OCI-LY7 (cell line): ENCODE data around the gene LDLRAD2. TPM values are rescaled to one million over a fixed set of nuclear protein-coding genes. Genes with fewer than 3 reads are reported as not detected.
A peak's percentile ranks its signal among the peaks of the same experiment; 100 is the strongest.

Experiments used
- BruUV-seq: library from RNA; stranded (reverse); fragments of 400-500 nt; replicated peaks from 2 replicates; lab custom pipeline; 2021; lab: Mats Ljungman, UMichigan
- CTCF ChIA-PET: fragments of 300-600 bp; sonication (Branson Sonifier 250); formaldehyde crosslinking; loops from one replicate; lab custom pipeline; 2022; ENCODE audit warnings: antibody characterized with exemption; ENCODE audit not compliant: unreplicated experiment; lab: Charles Lee
- POLR2A ChIA-PET: fragments of 300-600 bp; sonication (Branson Sonifier 250); formaldehyde crosslinking; loops from one replicate; lab custom pipeline; 2022; ENCODE audit warnings: antibody characterized with exemption; lab: Charles Lee
- DNase-seq: peaks from one replicate; pipeline ENCODE4 v3.0.0-alpha.2; 2015; ENCODE audit warnings: low spot score
- H2AFZ ChIP-seq: fragments of 200-600 bp; sonication (generic), shearing (Covaris generic); 2 replicates; pipeline ENCODE4 v1.6.1; 2014; ENCODE audit warnings: mild to moderate bottlenecking, antibody characterized with exemption, low read length, moderate library complexity
- H3K27ac ChIP-seq: fragments of 200-600 bp; sonication (generic); 2 replicates; pipeline ENCODE4 v1.5.1; 2014; ENCODE audit warnings: mixed run types, low read depth, mild to moderate bottlenecking, moderate library complexity, low read length, inconsistent platforms; ENCODE audit not compliant: poor library complexity, severe bottlenecking
- H3K36me3 ChIP-seq: fragments of 200-600 bp; sonication (generic); 2 replicates; pipeline ENCODE4 v1.6.1; 2014; ENCODE audit warnings: mild to moderate bottlenecking, antibody characterized with exemption, low read length, moderate library complexity, mixed read lengths; ENCODE audit not compliant: insufficient read depth
- H3K4me1 ChIP-seq: fragments of 200-600 bp; sonication (generic); 2 replicates; pipeline ENCODE4 v1.5.1; 2014; ENCODE audit warnings: mild to moderate bottlenecking, low read length; ENCODE audit not compliant: insufficient read depth, poor library complexity, severe bottlenecking
- H3K4me2 ChIP-seq: fragments of 200-600 bp; sonication (generic); 2 replicates; pipeline ENCODE4 v1.6.1; 2014; ENCODE audit warnings: mild to moderate bottlenecking, low read length
- H3K4me3 ChIP-seq: fragments of 200-600 bp; sonication (generic); 2 replicates; pipeline ENCODE4 v1.5.1; 2014; ENCODE audit warnings: mild to moderate bottlenecking, low read depth, low read length; ENCODE audit not compliant: poor library complexity, severe bottlenecking
- H3K79me2 ChIP-seq: fragments of 200-600 bp; sonication (generic); 2 replicates; pipeline ENCODE4 v1.6.1; 2016; ENCODE audit warnings: low read depth, mild to moderate bottlenecking, low read length, moderate library complexity, mixed read lengths; ENCODE audit not compliant: insufficient read depth
- H3K9me2 ChIP-seq: fragments of 200-600 bp; sonication (generic); 2 replicates; pipeline ENCODE4 v1.6.1; 2016; ENCODE audit warnings: mild to moderate bottlenecking, low read length, mixed read lengths; ENCODE audit not compliant: insufficient read depth
- H3K9me3 ChIP-seq: fragments of 200-600 bp; sonication (generic); 2 replicates; pipeline ENCODE4 v1.6.1; 2014; ENCODE audit warnings: mild to moderate bottlenecking, mixed run types, low read length, mixed read lengths
- H4K20me1 ChIP-seq: fragments of 200-600 bp; sonication (generic); 2 replicates; pipeline ENCODE4 v1.6.1; 2014; ENCODE audit warnings: mild to moderate bottlenecking, antibody characterized with exemption, low read length, moderate library complexity, mixed read lengths; ENCODE audit not compliant: insufficient read depth
- CTCF ChIP-seq: fragments of 200-600 bp; sonication (generic); conservative IDR thresholded peaks from 2 replicates; pipeline ENCODE4 v1.5.1; 2014; ENCODE audit warnings: mild to moderate bottlenecking, antibody characterized with exemption, low read length, moderate library complexity, mixed read lengths
- EZH2phosphoT487 ChIP-seq: fragments of 200-600 bp; sonication (generic); IDR thresholded peaks from 2 replicates; pipeline ENCODE4 v1.6.1; 2018; ENCODE audit warnings: low read depth, borderline replicate concordance, mild to moderate bottlenecking, mixed run types, antibody characterized with exemption, low read length, moderate library complexity, mixed read lengths
- intact Hi-C: fragments of 100-400 bp; cut with micrococcal nuclease; formaldehyde crosslinking; loops from one replicate; pipeline ENCODE4 v1.10.0; 2022; ENCODE audit not compliant: unreplicated experiment
- total RNA-seq, 2 experiments: library from RNA; depleted of rRNA in 1 of 2; stranded (reverse); fragments of >200 nt in 1 of 2; shearing (Covaris generic) in 1 of 2; gene quantifications; 2 replicates each; pipeline ENCODE4 v1.2.3, GENCODE V29; 2014 to 2022

Gene LDLRAD2
- total RNA-seq, 2 experiments from 2014 or later = not detected

GRCh38 chr1:21773585-21773984 is 38.5 kb upstream of the LDLRAD2 start:
- peak overlapping the region; percentile 28 for H3K27ac ChIP-seq
- CTCF ChIA-PET = no interaction called here
- peaks cover 100% of the 10 kb centered on the region for H3K79me2 ChIP-seq
- peaks cover 5% of the 10 kb centered on the region for H4K20me1 ChIP-seq
- no peak for TF ChIP-seq CTCF
- no peak for TF ChIP-seq EZH2phosphoT487
- peaks cover 54% of the 10 kb centered on the region for H3K36me3 ChIP-seq
- H3K4me2 ChIP-seq = peak overlapping the region; percentile 38
- no peaks in the 10 kb centered on the region for H3K9me3 ChIP-seq
- H3K4me3 ChIP-seq = no peak overlapping the region
- POLR2A ChIA-PET = interaction anchor here (0.8 kb wide), 1 partner anchor 374 kb away, joined by 3 read pairs; no protein-coding TSS in a partner anchor
- peaks cover 21% of the 10 kb centered on the region for H3K4me1 ChIP-seq
- H3K9me2 ChIP-seq = no peaks in the 10 kb centered on the region
- BruUV-seq = no TSS peak
- intact Hi-C loops = no loop called here
- H2AFZ ChIP-seq = no peak overlapping the region
- peak; percentile 37 for DNase-seq

- DNase-seq = no peak
- CTCF ChIA-PET = interaction anchor here (0.6 kb wide), 1 partner anchor 108 kb away, joined by 3 read pairs; no protein-coding TSS in a partner anchor
- Histone ChIP-seq H3K9me2 (no peaks in the 10 kb centered on the region), H3K79me2 (peaks cover 100% of the 10 kb centered on the region), H3K4me1 (peaks cover 28% of the 10 kb centered on the region), H3K4me2 (no peak overlapping the region), H3K27ac (no peak overlapping the region), H4K20me1 (peaks cover 11% of the 10 kb centered on the region), H3K9me3 (no peaks in the 10 kb centered on the region), H3K4me3 (no peak overlapping the region), H3K36me3 (peaks cover 50% of the 10 kb centered on the region), H2AFZ (no peak overlapping the region)
- no TSS peak for BruUV-seq
- POLR2A ChIA-PET = no interaction called here
- intact Hi-C loops = no loop called here
- no peak for TF ChIP-seq CTCF
- no peak for TF ChIP-seq EZH2phosphoT487
These were observed 37.1 kb upstream of the LDLRAD2 start for GRCh38 chr1:21774835-21775549.

GRCh38 chr1:21775550-21775914 is 36.5 kb upstream of the LDLRAD2 start:
- Histone ChIP-seq H3K27ac (no peak overlapping the region), H3K36me3 (peaks cover 51% of the 10 kb centered on the region), H3K4me1 (peaks cover 33% of the 10 kb centered on the region), H3K4me3 (no peak overlapping the region), H3K9me3 (no peaks in the 10 kb centered on the region), H4K20me1 (peaks cover 16% of the 10 kb centered on the region), H2AFZ (no peak overlapping the region), H3K79me2 (peaks cover 100% of the 10 kb centered on the region), H3K9me2 (no peaks in the 10 kb centered on the region), H3K4me2 (no peak overlapping the region)
- no peak for DNase-seq
- POLR2A ChIA-PET = no interaction called here
- no peak for TF ChIP-seq CTCF
- no peak for TF ChIP-seq EZH2phosphoT487
- CTCF ChIA-PET = interaction anchor here (0.6 kb wide), 1 partner anchor 107 kb away, joined by 3 read pairs; no protein-coding TSS in a partner anchor
- no TSS peak for BruUV-seq
- intact Hi-C loops = no loop called here
